Measurements from ENCODE around the gene DARS1.

The DARS1 gene

GRCh38 chr2:135951041-135951583 lies 34.3 kb downstream of the DARS1 start:
- Histone ChIP-seq H3K9ac (ENCODE audit: low read depth, low read length) (no peak overlapping the region), H3K36me3 (ENCODE audit: control insufficient read depth, insufficient read depth, low read length) (no peaks in the 10 kb centered on the region), H3K9me3 (ENCODE audit: control insufficient read depth, insufficient read depth, low read length) (no peaks in the 10 kb centered on the region), H3K4me1 (ENCODE audit: control insufficient read depth, insufficient read depth, low read length) (no peaks in the 10 kb centered on the region), H3K27me3 (ENCODE audit: control insufficient read depth, insufficient read depth, low read length) (no peaks in the 10 kb centered on the region), H3K4me3 (ENCODE audit: low read depth, low read length) (no peak overlapping the region)

- Histone ChIP-seq H3K27me3 (ENCODE audit: control insufficient read depth, insufficient read depth, low read length) (no peaks in the 10 kb centered on the region), H3K9ac (ENCODE audit: low read depth, low read length) (no peak overlapping the region), H3K36me3 (ENCODE audit: control insufficient read depth, insufficient read depth, low read length) (no peaks in the 10 kb centered on the region), H3K9me3 (ENCODE audit: control insufficient read depth, insufficient read depth, low read length) (no peaks in the 10 kb centered on the region), H3K4me1 (ENCODE audit: control insufficient read depth, insufficient read depth, low read length) (no peaks in the 10 kb centered on the region), H3K4me3 (ENCODE audit: low read depth, low read length) (no peak overlapping the region)
Measured at GRCh38 chr2:135949451-135950234, 35.8 kb downstream of the DARS1 start.

GRCh38 chr2:135948642-135949355 lies 36.6 kb downstream of the DARS1 start:
- no peaks in the 10 kb centered on the region for H3K4me1 ChIP-seq (ENCODE audit: control insufficient read depth, insufficient read depth, low read length)
- no peak overlapping the region for H3K4me3 ChIP-seq (ENCODE audit: low read depth, low read length)
- no peaks in the 10 kb centered on the region for H3K27me3 ChIP-seq (ENCODE audit: control insufficient read depth, insufficient read depth, low read length)
- H3K36me3 ChIP-seq (ENCODE audit: control insufficient read depth, insufficient read depth, low read length) = no peaks in the 10 kb centered on the region
- no peaks in the 10 kb centered on the region for H3K9me3 ChIP-seq (ENCODE audit: control insufficient read depth, insufficient read depth, low read length)
- no peak overlapping the region for H3K9ac ChIP-seq (ENCODE audit: low read depth, low read length)

- Histone ChIP-seq H3K9me3 (ENCODE audit: control insufficient read depth, insufficient read depth, low read length) (no peaks in the 10 kb centered on the region), H3K4me3 (ENCODE audit: low read depth, low read length) (no peak overlapping the region), H3K4me1 (ENCODE audit: control insufficient read depth, insufficient read depth, low read length) (no peaks in the 10 kb centered on the region), H3K36me3 (ENCODE audit: control insufficient read depth, insufficient read depth, low read length) (no peaks in the 10 kb centered on the region), H3K27me3 (ENCODE audit: control insufficient read depth, insufficient read depth, low read length) (no peaks in the 10 kb centered on the region), H3K9ac (ENCODE audit: low read depth, low read length) (no peak overlapping the region)
Measured at GRCh38 chr2:135948141-135948540, 37.3 kb downstream of the DARS1 start.

- Histone ChIP-seq H3K27me3 (ENCODE audit: control insufficient read depth, insufficient read depth, low read length) (no peaks in the 10 kb centered on the region), H3K36me3 (ENCODE audit: control insufficient read depth, insufficient read depth, low read length) (no peaks in the 10 kb centered on the region), H3K9ac (ENCODE audit: low read depth, low read length) (no peak overlapping the region), H3K4me3 (ENCODE audit: low read depth, low read length) (no peak overlapping the region), H3K4me1 (ENCODE audit: control insufficient read depth, insufficient read depth, low read length) (no peaks in the 10 kb centered on the region), H3K9me3 (ENCODE audit: control insufficient read depth, insufficient read depth, low read length) (no peaks in the 10 kb centered on the region)
Measured at GRCh38 chr2:135947483-135947882, 37.9 kb downstream of the DARS1 start.

- Histone ChIP-seq H3K9ac (ENCODE audit: low read depth, low read length) (no peak overlapping the region), H3K4me3 (ENCODE audit: low read depth, low read length) (no peak overlapping the region), H3K27me3 (ENCODE audit: control insufficient read depth, insufficient read depth, low read length) (no peaks in the 10 kb centered on the region)
Measured at GRCh38 chr2:135945526-135945925, 39.9 kb downstream of the DARS1 start.

GRCh38 chr2:135944625-135945024 lies 40.8 kb downstream of the DARS1 start:
- H3K9me3 ChIP-seq (ENCODE audit: control insufficient read depth, insufficient read depth, low read length) = no peaks in the 10 kb centered on the region
- H3K4me3 ChIP-seq (ENCODE audit: low read depth, low read length) = no peak overlapping the region
- H3K4me1 ChIP-seq (ENCODE audit: control insufficient read depth, insufficient read depth, low read length) = no peaks in the 10 kb centered on the region
- no peaks in the 10 kb centered on the region for H3K36me3 ChIP-seq (ENCODE audit: control insufficient read depth, insufficient read depth, low read length)
- no peaks in the 10 kb centered on the region for H3K27me3 ChIP-seq (ENCODE audit: control insufficient read depth, insufficient read depth, low read length)
- H3K9ac ChIP-seq (ENCODE audit: low read depth, low read length) = no peak overlapping the region

More at GRCh38 chr2:135945526-135945925, 39.9 kb downstream of the DARS1 start:
- H3K36me3 ChIP-seq (ENCODE audit: control insufficient read depth, insufficient read depth, low read length) = no peaks in the 10 kb centered on the region
- no peaks in the 10 kb centered on the region for H3K4me1 ChIP-seq (ENCODE audit: control insufficient read depth, insufficient read depth, low read length)
- no peaks in the 10 kb centered on the region for H3K9me3 ChIP-seq (ENCODE audit: control insufficient read depth, insufficient read depth, low read length)

GRCh38 chr2:135942936-135943688 lies 42.3 kb downstream of the DARS1 start:
- H3K9ac ChIP-seq (ENCODE audit: low read depth, low read length) = no peak overlapping the region
- no peak overlapping the region for H3K4me3 ChIP-seq (ENCODE audit: low read depth, low read length)
- no peaks in the 10 kb centered on the region for H3K4me1 ChIP-seq (ENCODE audit: control insufficient read depth, insufficient read depth, low read length)
- H3K9me3 ChIP-seq (ENCODE audit: control insufficient read depth, insufficient read depth, low read length) = no peaks in the 10 kb centered on the region
- no peaks in the 10 kb centered on the region for H3K36me3 ChIP-seq (ENCODE audit: control insufficient read depth, insufficient read depth, low read length)
- H3K27me3 ChIP-seq (ENCODE audit: control insufficient read depth, insufficient read depth, low read length) = no peaks in the 10 kb centered on the region

- no peak overlapping the region for H3K9ac ChIP-seq (ENCODE audit: low read depth, low read length)
- no peaks in the 10 kb centered on the region for H3K27me3 ChIP-seq (ENCODE audit: control insufficient read depth, insufficient read depth, low read length)
- H3K36me3 ChIP-seq (ENCODE audit: control insufficient read depth, insufficient read depth, low read length) = no peaks in the 10 kb centered on the region
- H3K4me1 ChIP-seq (ENCODE audit: control insufficient read depth, insufficient read depth, low read length) = no peaks in the 10 kb centered on the region
- no peak overlapping the region for H3K4me3 ChIP-seq (ENCODE audit: low read depth, low read length)
- no peaks in the 10 kb centered on the region for H3K9me3 ChIP-seq (ENCODE audit: control insufficient read depth, insufficient read depth, low read length)
Measured at GRCh38 chr2:135936524-135936923, 48.9 kb downstream of the DARS1 start.

GRCh38 chr2:135935914-135936313 lies 49.5 kb downstream of the DARS1 start:
- Histone ChIP-seq H3K9me3 (ENCODE audit: control insufficient read depth, insufficient read depth, low read length) (no peaks in the 10 kb centered on the region), H3K27me3 (ENCODE audit: control insufficient read depth, insufficient read depth, low read length) (no peaks in the 10 kb centered on the region)

GRCh38 chr2:135931776-135932443 lies 53.5 kb downstream of the DARS1 start:
- H3K36me3 ChIP-seq (ENCODE audit: control insufficient read depth, insufficient read depth, low read length) = no peaks in the 10 kb centered on the region
- H3K9ac ChIP-seq (ENCODE audit: low read depth, low read length) = no peak overlapping the region
- no peak overlapping the region for H3K4me3 ChIP-seq (ENCODE audit: low read depth, low read length)
- no peaks in the 10 kb centered on the region for H3K9me3 ChIP-seq (ENCODE audit: control insufficient read depth, insufficient read depth, low read length)
- H3K4me1 ChIP-seq (ENCODE audit: control insufficient read depth, insufficient read depth, low read length) = no peaks in the 10 kb centered on the region
- no peaks in the 10 kb centered on the region for H3K27me3 ChIP-seq (ENCODE audit: control insufficient read depth, insufficient read depth, low read length)

More at GRCh38 chr2:135935914-135936313, 49.5 kb downstream of the DARS1 start:
- Histone ChIP-seq H3K4me1 (ENCODE audit: control insufficient read depth, insufficient read depth, low read length) (no peaks in the 10 kb centered on the region), H3K4me3 (ENCODE audit: low read depth, low read length) (no peak overlapping the region), H3K9ac (ENCODE audit: low read depth, low read length) (no peak overlapping the region), H3K36me3 (ENCODE audit: control insufficient read depth, insufficient read depth, low read length) (no peaks in the 10 kb centered on the region)
